Activated CD8-positive, alpha-beta memory T cell treated with anti-CD3 and anti-CD28 coated beads for 4 hours (primary cell): ENCODE measurements around the gene LRIF1.
"Not testable (repeated sequence)": the region's sequence is repeated elsewhere in the genome, so short reads cannot be mapped to it uniquely, and the experiment has no call there.

Experiments
- DNase-seq, 2 donors: peaks; one replicate each; pipeline ENCODE4 v3.0.0-alpha.2; 2020; ENCODE audit warnings: low read depth in 2 of 2

Gene LRIF1

GRCh38 chr1:110951161-110951560 is 12.6 kb downstream of the LRIF1 start:
- no peak for DNase-seq

GRCh38 chr1:110948038-110948810 is 15.5 kb downstream of the LRIF1 start:
- no peak for DNase-seq

- DNase-seq = no peak
Measured at GRCh38 chr1:110945626-110946025, 18.1 kb downstream of the LRIF1 start.

DNA sequence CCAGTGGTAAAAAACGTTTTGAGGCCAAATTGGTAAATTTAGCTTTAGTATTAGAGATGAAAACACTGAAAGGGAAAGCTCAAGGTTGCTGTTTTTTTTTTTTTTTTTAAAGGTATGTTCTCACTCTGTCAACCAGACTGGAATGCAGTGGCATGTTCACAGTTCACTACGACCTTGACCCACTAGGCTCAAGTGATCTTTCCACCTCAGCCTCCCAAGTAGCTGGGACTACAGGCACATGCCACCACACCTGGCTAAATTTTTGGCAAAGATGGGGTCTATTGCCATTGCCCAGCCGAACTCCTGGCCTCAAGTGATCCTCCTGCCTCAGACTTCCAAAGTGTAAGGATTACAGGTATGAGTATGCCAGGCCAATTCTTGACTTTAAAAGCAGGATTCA is 18.9 kb downstream of the LRIF1 start:
- no peak for DNase-seq

- DNase-seq = no peak
Measured at GRCh38 chr1:110936567-110936966, 27.2 kb downstream of the LRIF1 start.

DNA sequence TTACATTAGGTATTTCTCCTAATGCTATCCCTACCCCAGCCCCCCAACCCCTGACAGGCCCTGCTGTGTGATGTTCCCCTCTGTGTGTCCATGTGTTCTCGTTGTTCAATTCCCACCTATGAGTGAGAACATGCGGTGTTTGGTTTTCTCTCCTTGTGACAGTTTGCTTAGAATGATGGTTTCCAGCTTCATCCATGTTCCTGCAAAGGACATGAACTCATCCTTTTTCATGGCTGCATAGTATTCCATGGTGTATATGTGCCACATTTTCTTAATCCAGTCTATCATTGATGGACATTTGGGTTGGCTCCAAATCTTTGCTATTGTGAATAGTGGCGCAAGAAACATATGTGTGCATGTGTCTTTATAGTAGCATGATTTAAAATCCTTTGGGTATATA is 32.6 kb downstream of the LRIF1 start:
- DNase-seq = not testable (repeated sequence)

DNA sequence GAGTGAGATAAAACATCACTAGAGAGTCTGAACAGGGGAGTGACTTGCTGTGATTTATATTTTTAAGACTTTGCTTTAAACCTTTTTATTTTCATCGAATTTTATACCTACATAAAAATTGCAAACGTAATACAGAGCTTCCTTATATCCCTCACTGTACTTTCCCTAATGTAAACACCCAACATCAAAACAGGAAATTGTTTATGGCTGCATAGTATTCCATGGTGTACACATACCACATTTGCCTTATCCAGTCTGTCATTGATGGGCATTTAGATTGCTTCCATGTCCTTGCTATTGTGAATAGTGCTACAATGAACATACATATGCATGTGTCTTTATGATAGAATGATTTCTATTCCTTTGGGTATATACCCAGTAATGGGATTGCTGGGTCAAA is 34.8 kb downstream of the LRIF1 start:
- no peak for DNase-seq

- no peak for DNase-seq
Measured at GRCh38 chr1:110928191-110928590, 35.5 kb downstream of the LRIF1 start.

GRCh38 chr1:110927484-110928075 is 36.1 kb downstream of the LRIF1 start:
- DNase-seq = no peak

GRCh38 chr1:110921953-110922352 is 41.8 kb downstream of the LRIF1 start:
- DNase-seq = no peak

- no peak for DNase-seq
Measured at GRCh38 chr1:110918016-110918415, 45.7 kb downstream of the LRIF1 start.

DNA sequence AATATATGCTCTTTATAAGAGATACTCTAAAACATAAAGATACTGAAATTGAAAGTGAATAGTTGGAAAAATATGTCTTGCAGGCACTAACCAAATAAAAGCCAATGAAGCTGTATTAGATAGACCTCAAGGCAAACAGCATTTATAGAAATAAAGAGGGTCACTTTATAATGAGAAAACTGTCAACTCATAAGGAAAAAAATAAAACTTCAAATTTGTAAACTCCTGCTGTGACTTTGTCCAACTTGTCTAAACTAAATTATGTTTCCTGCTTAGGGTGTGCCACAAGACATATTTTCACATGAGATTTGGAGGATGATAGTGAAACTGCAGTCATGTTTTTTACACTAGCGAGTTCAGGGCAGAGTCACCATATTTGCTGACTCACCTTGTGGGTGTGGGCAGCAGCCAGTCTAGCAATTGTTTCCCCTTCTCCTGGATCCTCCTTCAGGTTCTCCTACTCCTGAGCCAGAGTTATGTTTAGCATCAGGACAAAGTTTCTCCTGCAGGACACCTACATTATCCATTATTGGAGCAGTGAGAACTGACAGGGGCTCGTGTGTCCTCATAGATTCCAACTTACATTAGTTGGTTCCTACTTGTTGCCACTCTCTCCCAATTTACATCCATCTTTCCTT is 46.9 kb downstream of the LRIF1 start:
- no peak for DNase-seq

DNA sequence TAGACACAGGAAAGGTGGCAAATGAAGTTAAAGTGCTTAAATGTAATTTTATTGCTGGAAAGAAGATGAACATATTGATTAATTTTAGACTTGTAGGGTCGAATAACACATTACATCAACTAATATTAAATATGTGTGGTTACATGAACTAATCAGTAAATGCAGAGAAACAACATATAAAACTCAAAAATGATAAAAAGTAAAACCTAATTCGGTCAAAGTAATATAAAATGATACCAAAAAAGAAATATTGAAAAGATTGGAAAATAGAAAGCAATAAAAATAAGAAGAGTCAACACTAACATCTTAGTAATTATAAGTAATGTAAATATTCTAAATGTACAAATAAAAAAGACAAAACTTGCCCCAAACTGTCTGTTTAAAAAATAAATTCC is 47.5 kb downstream of the LRIF1 start:
- no peak for DNase-seq

- DNase-seq = no peak
Measured at GRCh38 chr1:110915804-110916203, 47.9 kb downstream of the LRIF1 start.

DNA sequence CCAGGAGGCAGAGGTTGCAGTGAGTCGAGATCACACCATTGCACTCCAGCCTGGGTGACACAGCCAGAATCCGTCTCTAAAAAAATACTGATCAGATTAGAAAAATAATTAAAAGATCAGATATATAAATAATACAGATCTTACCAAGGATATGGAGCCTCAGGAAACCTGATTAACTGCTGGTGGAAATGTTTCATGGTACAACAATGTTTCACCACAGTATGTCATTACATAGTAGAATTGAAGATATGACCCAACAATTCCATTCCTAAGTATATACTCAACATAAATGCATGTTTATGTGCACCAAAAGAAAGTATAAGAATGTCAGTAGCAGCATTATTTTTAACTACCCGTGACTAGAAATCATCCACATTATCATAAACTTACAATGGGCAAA is 49.0 kb downstream of the LRIF1 start:
- DNase-seq = no peak

DNA sequence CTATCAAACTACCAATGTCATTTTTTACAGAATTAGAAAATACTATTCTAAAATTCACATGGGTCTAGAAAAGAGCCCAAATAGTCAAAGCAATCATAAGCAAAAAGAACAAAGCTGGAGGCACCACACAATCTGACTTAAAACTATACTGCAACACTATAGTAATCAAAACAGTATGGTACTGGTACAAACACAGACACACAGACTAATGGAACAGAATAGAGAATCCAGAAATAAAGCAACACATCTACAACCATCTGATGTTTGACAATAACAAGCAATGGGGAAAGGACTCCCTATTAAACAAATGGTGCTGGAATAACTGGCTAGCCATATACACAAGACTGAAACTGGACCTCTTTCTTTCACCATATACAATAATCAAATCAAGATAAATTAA is 50.9 kb downstream of the LRIF1 start:
- no peak for DNase-seq

- DNase-seq = no peak
Measured at GRCh38 chr1:110903853-110904500, 59.7 kb downstream of the LRIF1 start.

DNA sequence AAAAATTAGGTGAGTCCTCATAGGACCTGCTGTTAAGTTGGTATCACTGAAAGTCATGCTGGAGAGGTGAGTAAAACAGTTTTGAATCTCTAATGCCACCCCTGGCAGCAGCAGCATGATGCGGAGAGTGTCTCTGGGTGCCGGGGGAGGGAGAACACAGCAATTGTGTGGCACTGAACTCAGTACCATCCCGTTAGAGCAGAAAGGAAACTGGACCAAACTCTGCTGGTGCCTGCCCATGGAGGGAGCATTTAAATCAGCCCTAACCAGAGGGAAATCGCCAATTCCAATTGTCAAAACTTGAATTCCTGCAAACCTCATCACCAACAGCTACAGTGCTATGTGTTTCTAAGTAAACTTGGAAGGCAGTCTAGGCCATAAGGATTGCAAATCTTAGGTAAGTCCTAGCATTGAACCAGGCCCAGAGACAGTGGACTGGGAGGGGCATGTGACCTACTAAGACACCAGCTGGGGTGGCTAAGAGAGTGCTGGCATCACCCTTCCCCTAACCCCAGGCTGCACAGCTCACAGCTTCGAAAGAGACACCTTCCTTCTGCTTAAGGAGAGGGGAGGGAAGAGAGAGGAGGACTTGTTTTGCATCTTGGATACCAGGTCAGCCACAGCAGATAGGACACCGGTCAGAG is 60.8 kb downstream of the LRIF1 start:
- DNase-seq = no peak

GRCh38 chr1:110899458-110899843 is 64.3 kb downstream of the LRIF1 start:
- no peak for DNase-seq

DNA sequence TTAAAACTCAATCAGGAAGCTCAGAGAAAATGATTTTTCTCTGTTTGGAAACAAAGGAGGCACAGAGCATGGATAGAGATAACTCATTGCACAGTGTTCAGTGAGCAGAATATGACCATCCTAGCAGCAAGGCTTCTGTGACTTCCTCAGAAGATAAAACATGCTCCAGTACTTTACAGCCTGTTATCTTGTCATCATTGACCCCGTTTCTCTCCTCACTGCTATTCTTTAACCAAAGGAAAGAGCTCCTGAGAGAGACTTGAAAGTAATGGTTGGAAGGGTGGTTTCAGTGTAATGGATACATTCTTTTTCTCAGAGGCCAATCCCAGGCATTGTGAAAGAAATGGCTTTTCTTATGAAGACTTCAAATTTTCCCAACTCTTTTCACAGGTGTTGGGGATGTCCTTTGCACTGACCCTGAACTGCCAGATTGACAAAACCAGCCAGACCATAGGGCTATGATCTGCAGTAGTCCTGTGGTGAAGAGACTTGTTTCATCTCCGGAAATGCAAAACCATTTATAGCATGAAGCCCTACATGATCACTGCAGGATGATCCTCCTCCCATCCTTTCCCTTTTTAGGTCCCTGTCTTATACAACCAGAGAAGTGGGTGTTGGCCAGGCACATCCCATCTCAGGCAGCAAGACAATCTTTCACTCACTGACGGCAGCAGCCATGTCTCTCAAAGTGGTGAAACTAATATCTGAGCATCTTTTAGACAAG is 64.8 kb downstream of the LRIF1 start:
- DNase-seq = no peak

DNA sequence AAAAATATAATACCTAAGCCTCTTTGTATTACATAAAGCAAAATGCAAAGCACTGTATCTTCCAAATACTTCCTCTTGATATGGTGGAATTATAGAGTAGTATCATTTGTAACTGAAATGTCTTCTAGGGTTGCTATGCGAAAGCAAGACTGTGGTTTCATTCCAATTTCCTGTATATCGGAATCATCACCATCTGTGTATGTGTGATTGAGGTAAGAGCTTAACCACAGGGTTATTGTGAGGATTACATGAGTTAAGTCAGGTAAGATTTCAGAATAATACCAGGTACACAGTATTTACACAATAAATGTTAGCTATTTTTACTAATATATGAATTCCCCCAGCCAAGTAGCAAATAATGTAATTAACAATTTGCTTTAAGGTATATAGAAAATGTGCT is 66.0 kb downstream of the LRIF1 start:
- no peak for DNase-seq
